K562 (cell line): ENCODE data around the gene HS6ST1. TPM values are rescaled to one million over a fixed set of nuclear protein-coding genes. Genes with fewer than 3 reads are reported as not detected.

Source experiments
- ATAC-seq: fragments of 200-7000 bp; cut with Tn5 transposase; 3 replicates; pipeline ENCODE4 v1.9.1; 2020; ENCODE audit warnings: moderate library complexity
- BruUV-seq: library from RNA; stranded (reverse); fragments of 400-500 nt; replicated peaks from 2 replicates; lab custom pipeline; 2021; lab: Mats Ljungman, UMichigan
- CTCF ChIA-PET: fragments of 300-600 bp; formaldehyde crosslinking; extraction: SDS; loops from one replicate; lab custom pipeline; 2021; ENCODE audit warnings: low intra/inter-chr PET ratio; lab: Yijun Ruan, JAX
- POLR2A ChIA-PET: fragments of 300-600, 350-650 bp; sonication (Branson Sonifier 250); formaldehyde crosslinking; extraction: SDS; loops from one replicate; lab custom pipeline; 2021; ENCODE audit warnings: antibody characterized with exemption, inconsistent platforms; lab: Yijun Ruan, JAX
- DNase-seq, 4 experiments: peaks; one replicate each; pipeline versions ENCODE4 v3.0.0 to v3.0.0-alpha.2; 2011 to 2018; ENCODE audit warnings: low spot score in 3 of 4, mixed read lengths in 3 of 4; ENCODE audit errors: extremely low read depth in 1 of 4
- FAIRE-seq: peaks from 2 replicates; lab custom pipeline; 2011; peaks lifted over from hg19 to GRCh38; lab: Jason Lieb, UNC
- H2AFZ ChIP-seq: 2 replicates; pipeline ENCODE4 v1.6.0; 2011; ENCODE audit warnings: low read depth, low read length, control low read depth, inconsistent platforms
- H3K27ac ChIP-seq: fragments of 200-600 bp; 3 replicates; pipeline ENCODE4 v1.8.0; 2011; ENCODE audit warnings: low read depth, mild to moderate bottlenecking, control low read depth, inconsistent platforms, low read length, moderate library complexity, mixed read lengths; ENCODE audit errors: extremely low read depth
- H3K27me3 ChIP-seq, 2 experiments: fragments of 300-600 bp in 1 of 2; 2 replicates in 1 of 2; 3 replicates in 1 of 2; pipeline versions ENCODE4 v1.6.0 to v1.8.0; 2011; ENCODE audit warnings: inconsistent platforms in 2 of 2, low read length in 2 of 2, mild to moderate bottlenecking in 1 of 2, mixed read lengths in 1 of 2, moderate library complexity in 1 of 2; ENCODE audit not compliant: control insufficient read depth in 2 of 2, insufficient read depth in 2 of 2
- H3K36me3 ChIP-seq: fragments of 300-600 bp; 3 replicates; pipeline ENCODE4 v1.8.0; 2011; ENCODE audit warnings: mild to moderate bottlenecking, low read length, inconsistent platforms; ENCODE audit not compliant: control insufficient read depth, insufficient read depth
- H3K4me1 ChIP-seq, 2 experiments: fragments of 200-600 bp in 1 of 2; replicated peaks in 1 of 2; 2 replicates in 1 of 2; 3 replicates in 1 of 2; pipeline versions ENCODE4 v1.5.1 to v1.8.0; 2011; ENCODE audit warnings: inconsistent platforms in 2 of 2, low read length in 2 of 2, mild to moderate bottlenecking in 1 of 2, mixed read lengths in 1 of 2, moderate library complexity in 1 of 2; ENCODE audit not compliant: control insufficient read depth in 2 of 2, insufficient read depth in 2 of 2
- H3K4me2 ChIP-seq: 2 replicates; pipeline ENCODE4 v1.6.1; 2011; ENCODE audit warnings: low read length, control low read depth, inconsistent platforms, mixed read lengths; ENCODE audit not compliant: insufficient read depth
- H3K4me3 ChIP-seq: fragments of 200-600 bp; sonication (generic), shearing (Covaris generic); 2 replicates; pipeline ENCODE4 v1.5.1; 2016; ENCODE audit warnings: control low read depth, inconsistent platforms
- H3K79me2 ChIP-seq: fragments of 200-600 bp; 3 replicates; pipeline ENCODE4 v1.8.0; 2011; ENCODE audit warnings: low read length, inconsistent platforms; ENCODE audit not compliant: control insufficient read depth, insufficient read depth
- H3K9ac ChIP-seq, 2 experiments: 2 replicates each; pipeline versions ENCODE4 v1.6.0 to v1.6.1; 2011; ENCODE audit warnings: low read depth in 2 of 2, low read length in 2 of 2, control low read depth in 1 of 2, inconsistent platforms in 1 of 2, mild to moderate bottlenecking in 1 of 2, mixed read lengths in 1 of 2; ENCODE audit not compliant: insufficient read depth in 1 of 2
- H3K9me1 ChIP-seq: one replicate; pipeline ENCODE4 v1.6.0; 2011; ENCODE audit warnings: inconsistent platforms, mild to moderate bottlenecking, low read length, moderate library complexity; ENCODE audit not compliant: control insufficient read depth, insufficient read depth
- H3K9me3 ChIP-seq: replicated peaks from 2 replicates; pipeline ENCODE4 v1.5.1; 2011; ENCODE audit warnings: low read depth, low read length, inconsistent platforms; ENCODE audit not compliant: control insufficient read depth, insufficient read depth
- H4K20me1 ChIP-seq: replicated peaks from 2 replicates; pipeline ENCODE4 v1.6.1; 2011; ENCODE audit warnings: low read length, inconsistent platforms, mixed read lengths; ENCODE audit not compliant: control insufficient read depth, insufficient read depth
- ATF3 ChIP-seq, 2 experiments: fragments of 450-650 bp in 1 of 2; sonication (generic) in 1 of 2; formaldehyde crosslinking in 1 of 2; IDR thresholded peaks in 1 of 2; conservative IDR thresholded peaks in 1 of 2; 2 replicates each; pipeline versions ENCODE4 v1.6.1 to v1.8.1; 2016 to 2023; ENCODE audit warnings: mild to moderate bottlenecking in 2 of 2, moderate library complexity in 2 of 2, inconsistent platforms in 1 of 2, missing genetic modification reagents in 1 of 2
- CEBPG ChIP-seq, 3 experiments: fragments of 200-800 bp in 1 of 3; sonication (Bioruptor generic) in 1 of 3; sonication (generic) in 1 of 3; formaldehyde crosslinking in 1 of 3; IDR thresholded peaks in 2 of 3; conservative IDR thresholded peaks in 1 of 3; 2 replicates each; pipeline versions ENCODE4 v1.6.1 to v1.8.0; 2016 to 2022; ENCODE audit warnings: missing compliant biosample characterization in 2 of 3, missing genetic modification characterization in 2 of 3, mild to moderate bottlenecking in 1 of 3, missing genetic modification reagents in 1 of 3
- FOSL1 ChIP-seq: fragments of 200-800 bp; sonication (Bioruptor generic); conservative IDR thresholded peaks from 2 replicates; pipeline ENCODE4 v1.6.1; 2016; ENCODE audit warnings: missing genetic modification characterization, missing compliant biosample characterization
- GATAD2A ChIP-seq: fragments of 450-650 bp; IDR thresholded peaks from 2 replicates; pipeline ENCODE4 v1.6.1; 2017
- in situ Hi-C: fragments of 300-500 bp; cut with MboI; formaldehyde crosslinking; loops from 4 replicates; pipeline ENCODE4 v1.15.0; 2018; ENCODE audit warnings: inconsistent platforms, mixed read lengths
- intact Hi-C: fragments of 100-400 bp; cut with micrococcal nuclease; formaldehyde crosslinking; loops from 2 replicates; pipeline ENCODE4 v1.14.2; 2022
- polyA plus RNA-seq, 8 experiments: library from polyadenylated mRNA; depleted of rRNA in 4 of 8; stranded (reverse) in 5 of 8; unstranded in 3 of 8; fragments of >200 nt; fragmentation: Nextera tagmentation in 2 of 8; fragmentation: Illumina TruSeq in 1 of 8; extraction: Ambion mirVana in 2 of 8; extraction: Trizol in 1 of 8; gene quantifications; 2 replicates each; pipeline versions ENCODE4 v1.2.1 to v1.2.3, GENCODE V29; 2011 to 2014; ENCODE audit warnings: inconsistent platforms in 1 of 8, missing spikeins in 1 of 8
- total RNA-seq, 7 experiments: library from RNA; depleted of rRNA in 6 of 7; stranded (reverse); fragments of >200 nt in 6 of 7; fragmentation: Illumina TruSeq in 2 of 7; extraction: Trizol in 2 of 7; gene quantifications; 2 replicates each; pipeline versions ENCODE4 v1.2.1 to v1.2.3, GENCODE V29; 2011 to 2021; ENCODE audit warnings: low replicate concordance in 1 of 7

HS6ST1 gene
- total and polyA plus RNA-seq, 9 of the 15 experiments (the other 6 are each of a cell fraction or from before 2014, with no cell fraction given), result 0.06 to 7.4 (median 3.8) TPM

GRCh38 chr2:128228894-128229293 lies 89.8 kb downstream of the HS6ST1 start:
- Histone ChIP-seq H3K4me2 (no peak overlapping the region), H4K20me1 (no peaks in the 10 kb centered on the region), H3K27me3 (peaks cover 1 to 3% of the 10 kb centered on the region in 2 experiments; a peak in 2 of 5 replicates), H3K9me3 (no peaks in the 10 kb centered on the region), H3K4me1 (peaks cover 0 to 13% of the 10 kb centered on the region in 2 experiments; a peak in 2 of 5 replicates), H3K9me1 (no peaks in the 10 kb centered on the region), H3K4me3 (no peak overlapping the region), H2AFZ (no peak overlapping the region), H3K79me2 (no peaks in the 10 kb centered on the region), H3K36me3 (no peaks in the 10 kb centered on the region), H3K9ac (no peak overlapping the region), H3K27ac (no peak overlapping the region)
- intact Hi-C loops (no loop called here), in situ Hi-C loops (no loop called here)
- POLR2A ChIA-PET, result no interaction called here
- no TSS peak for BruUV-seq
- CTCF ChIA-PET, result no interaction called here
- DNase-seq (no peak), ATAC-seq (no peak), FAIRE-seq (no peak)
- TF ChIP-seq CEBPG (CRISPR knock-in tag; IDR thresholded peaks at IDR 0.05) (no peak), CEBPG (tag; conservative IDR thresholded peaks at IDR 0.05 in 1 of 2, IDR thresholded peaks at IDR 0.05 in 1 of 2) (peak in 1 of 2 experiments; percentile 52; a peak in 1 of 4 replicates), FOSL1 (tag) (peak; percentile 51), GATAD2A (no peak), ATF3 (IDR thresholded peaks at IDR 0.05) (peak; percentile 58), ATF3 (CRISPR knock-in tag; conservative IDR thresholded peaks at IDR 0.05) (no peak)
